Occipital lobe (tissue), 2 donors: Measurements from ENCODE around the gene MAVS. TPM values are rescaled to one million over a fixed set of nuclear protein-coding genes. Genes with fewer than 3 reads are reported as not detected.
"Not testable (repeated sequence)": the region's sequence is repeated elsewhere in the genome, so short reads cannot be mapped to it uniquely, and the experiment has no call there.

Experiments used
- DNase-seq: peaks from one replicate; lab custom pipeline; 2025; lab: John Stamatoyannopoulos, UW
- total RNA-seq: library from RNA; depleted of rRNA; stranded (reverse); fragments of >200 nt; gene quantifications from one replicate; pipeline ENCODE4 v1.2.3, GENCODE V29; 2014

Gene MAVS
- total RNA-seq, 1 donor from 2014 or later = 8.0 TPM

DNA sequence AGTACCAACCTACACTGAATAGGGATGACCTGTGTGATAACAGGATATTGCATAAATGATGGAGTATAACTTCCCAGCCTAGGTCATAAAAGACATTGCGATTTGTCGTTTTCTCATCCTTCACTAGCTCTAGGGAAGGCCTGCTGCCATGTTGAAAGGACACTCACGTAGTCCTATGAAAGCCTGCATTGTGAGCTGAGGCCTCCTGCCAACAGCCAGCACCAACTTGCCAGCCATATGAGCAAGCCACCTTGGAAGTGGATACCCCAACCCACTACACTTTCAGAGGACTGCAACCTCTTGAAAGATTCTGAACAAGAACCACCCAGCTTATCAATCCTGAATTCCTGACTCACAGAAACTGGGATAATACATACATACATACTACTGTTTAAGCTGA lies 39.1 kb downstream of the MAVS start:
- no peak for DNase-seq

GRCh38 chr20:3887876-3888620 lies 41.4 kb downstream of the MAVS start:
- no peak for DNase-seq

DNA sequence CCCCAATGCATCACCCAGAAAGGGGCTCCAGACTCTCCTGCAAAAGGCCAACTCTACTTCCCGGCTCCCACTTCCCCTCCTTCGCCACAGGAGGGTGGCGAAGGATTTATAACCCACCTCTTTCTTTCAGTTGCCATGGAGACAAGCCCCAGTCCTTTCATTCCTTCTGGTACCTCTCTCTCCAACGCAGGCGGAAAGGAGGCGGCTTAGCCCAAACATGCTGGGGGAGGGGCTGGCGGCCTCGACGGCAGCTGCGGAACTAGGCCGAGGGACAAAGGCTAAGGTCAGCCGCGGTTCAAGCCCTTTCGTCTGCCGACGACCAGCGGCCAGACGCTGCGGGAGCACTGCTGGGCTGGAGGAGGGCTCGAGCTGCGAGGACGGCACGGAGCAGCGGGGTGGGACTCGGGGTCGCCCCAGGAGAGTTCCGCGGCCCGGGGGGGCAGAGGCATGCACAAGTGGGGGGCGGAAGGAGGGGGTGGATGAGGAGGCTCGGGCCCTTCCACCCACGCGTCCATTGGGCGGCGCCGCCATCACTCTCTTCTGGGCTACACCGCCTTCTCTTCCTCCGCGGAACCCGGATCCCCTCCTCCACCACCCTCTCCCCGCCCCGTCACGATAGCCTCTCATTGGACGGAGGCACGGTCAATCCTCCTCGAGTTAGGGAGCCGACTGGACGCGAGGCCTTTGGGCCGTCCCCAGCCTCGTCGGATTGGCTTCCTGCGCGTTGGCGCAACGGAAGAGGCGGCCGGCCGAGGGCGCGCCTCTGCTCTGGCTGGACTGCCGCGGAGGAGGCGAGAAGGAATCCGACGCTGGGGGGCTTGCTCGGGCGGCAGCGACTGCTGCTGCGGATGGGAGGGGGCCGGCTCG lies 42.2 kb downstream of the MAVS start, which contains the start of gene PANK2:
TSS of gene PANK2 (plus strand) at position 766 of the 867 bp plus-strand sequence.
- DNase-seq = peak; percentile 99

GRCh38 chr20:3889489-3890397 lies 43.1 kb downstream of the MAVS start:
- DNase-seq = no peak

DNA sequence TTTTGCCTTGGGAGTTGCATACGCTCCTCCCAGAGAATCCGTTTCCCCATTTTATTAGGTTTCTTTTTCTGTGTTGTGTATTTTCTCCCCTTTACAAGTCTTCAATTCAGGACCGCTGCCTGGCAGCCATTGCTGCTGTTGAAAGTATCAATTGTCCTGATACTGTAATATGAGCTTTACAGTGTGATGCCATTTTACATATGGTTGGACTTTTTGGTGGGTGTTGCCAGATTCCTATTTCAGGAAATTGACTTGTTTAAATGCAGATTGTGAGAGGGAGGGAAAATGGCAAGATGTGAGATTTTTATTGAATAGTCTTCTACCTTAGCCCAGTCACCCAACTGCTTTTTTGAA lies 43.7 kb downstream of the MAVS start:
- DNase-seq = no peak

DNA sequence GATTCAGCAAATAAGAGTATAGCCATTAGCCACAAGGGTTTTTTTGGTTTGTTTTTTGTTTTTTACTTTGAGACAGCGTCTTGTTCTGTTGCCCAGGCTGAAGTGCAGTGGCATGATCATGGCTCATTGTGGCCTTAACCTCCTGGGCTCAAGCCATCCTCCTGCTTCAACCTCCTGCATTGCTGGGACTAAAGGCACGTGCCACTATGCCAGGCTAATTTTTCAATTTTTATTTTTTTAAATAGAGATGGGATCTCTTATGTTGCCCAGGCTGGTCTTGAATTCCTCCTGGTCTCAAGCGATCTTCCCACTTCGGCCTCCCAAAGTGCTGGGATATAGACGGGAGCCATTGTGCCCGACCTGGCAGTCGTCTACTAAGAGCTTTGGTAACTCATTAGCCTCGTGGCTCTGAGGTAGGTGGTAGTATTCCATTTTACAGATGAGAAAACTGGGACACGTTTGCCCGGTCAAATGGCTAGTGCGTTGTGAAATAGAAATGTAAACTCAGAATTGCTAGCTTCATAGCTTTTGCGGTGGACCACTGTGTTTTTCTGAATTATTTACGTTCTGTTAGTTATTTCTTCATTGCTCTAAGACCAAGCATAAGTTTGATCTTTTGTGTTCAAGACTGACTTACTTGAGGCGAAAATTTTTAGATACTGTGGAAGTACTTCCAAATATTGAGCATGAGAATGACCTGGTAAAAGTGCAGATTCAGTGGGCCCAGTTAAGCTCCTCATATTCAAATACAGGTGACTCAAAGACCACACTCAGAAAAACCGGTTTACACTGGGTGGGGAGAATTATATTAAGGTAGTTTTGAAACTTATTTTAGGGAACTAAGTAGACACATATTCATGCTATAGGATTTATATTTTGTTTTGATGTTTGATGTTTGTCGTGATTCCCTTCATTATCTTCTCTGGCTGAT lies 44.6 kb downstream of the MAVS start:
- no peak for DNase-seq

- no peak for DNase-seq
Observed at GRCh38 chr20:3894796-3895195, 48.2 kb downstream of the MAVS start.

GRCh38 chr20:3896302-3896701 lies 49.7 kb downstream of the MAVS start:
- no peak for DNase-seq

GRCh38 chr20:3896853-3897583 lies 50.4 kb downstream of the MAVS start:
- DNase-seq = no peak

DNA sequence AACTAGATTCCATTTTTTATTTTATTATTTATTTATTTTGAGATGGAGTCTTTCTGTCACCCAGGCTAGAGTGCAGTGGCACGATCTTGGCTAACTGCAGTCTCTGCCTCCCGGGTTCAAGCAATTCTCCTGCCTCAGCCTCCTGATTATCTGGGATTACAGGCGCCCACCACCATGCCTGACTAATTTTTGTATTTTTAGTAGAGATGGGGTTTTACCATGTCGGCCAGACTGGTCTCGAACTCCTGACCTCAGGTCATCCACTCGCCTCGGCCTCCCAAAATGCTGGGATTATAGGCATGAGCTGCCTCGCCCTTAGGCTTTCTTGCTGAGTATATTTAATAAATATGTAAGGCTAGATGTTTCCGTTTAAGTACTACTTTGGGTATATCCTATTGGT lies 51.5 kb downstream of the MAVS start:
- DNase-seq = not testable (repeated sequence)

GRCh38 chr20:3898639-3899038 lies 52.0 kb downstream of the MAVS start:
- DNase-seq = no peak

GRCh38 chr20:3900187-3900604 lies 53.6 kb downstream of the MAVS start:
- DNase-seq = no peak

- no peak for DNase-seq
Observed at GRCh38 chr20:3901028-3901705, 54.5 kb downstream of the MAVS start.

GRCh38 chr20:3901706-3902440 lies 55.2 kb downstream of the MAVS start:
- no peak for DNase-seq

- DNase-seq = no peak
Observed at GRCh38 chr20:3902446-3902845, 55.8 kb downstream of the MAVS start.

- DNase-seq = no peak
Observed at GRCh38 chr20:3904224-3904623, 57.6 kb downstream of the MAVS start.

DNA sequence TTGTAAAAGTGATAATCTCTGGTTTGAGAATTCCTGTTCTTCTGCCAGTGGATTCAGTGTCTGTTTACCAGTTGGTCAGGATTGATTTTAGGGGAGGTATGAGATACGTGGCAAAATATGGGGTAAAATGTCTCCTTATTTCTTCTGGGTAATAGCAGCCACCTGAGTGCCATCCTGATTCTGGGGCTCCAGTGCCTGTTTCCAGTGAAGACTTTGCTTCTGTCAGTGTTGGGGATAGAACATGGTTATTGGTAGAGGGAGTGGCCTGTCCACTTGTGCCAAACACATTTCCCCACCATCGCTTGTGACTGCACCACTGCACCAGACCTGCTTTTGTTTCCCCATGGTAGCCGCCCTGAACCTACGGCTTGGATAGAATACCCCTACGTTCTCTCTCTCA lies 58.2 kb downstream of the MAVS start:
- no peak for DNase-seq
